Measurements from ENCODE around the gene BMP7. TPM values are rescaled to one million over a fixed set of nuclear protein-coding genes. Genes with fewer than 3 reads are reported as not detected.
"Not testable (repeated sequence)": the region's sequence is repeated elsewhere in the genome, so short reads cannot be mapped to it uniquely, and the experiment has no call there.

The BMP7 gene
- polyA plus RNA-seq, 4 donors: 66.4 to 113 (median 91.3) TPM

DNA sequence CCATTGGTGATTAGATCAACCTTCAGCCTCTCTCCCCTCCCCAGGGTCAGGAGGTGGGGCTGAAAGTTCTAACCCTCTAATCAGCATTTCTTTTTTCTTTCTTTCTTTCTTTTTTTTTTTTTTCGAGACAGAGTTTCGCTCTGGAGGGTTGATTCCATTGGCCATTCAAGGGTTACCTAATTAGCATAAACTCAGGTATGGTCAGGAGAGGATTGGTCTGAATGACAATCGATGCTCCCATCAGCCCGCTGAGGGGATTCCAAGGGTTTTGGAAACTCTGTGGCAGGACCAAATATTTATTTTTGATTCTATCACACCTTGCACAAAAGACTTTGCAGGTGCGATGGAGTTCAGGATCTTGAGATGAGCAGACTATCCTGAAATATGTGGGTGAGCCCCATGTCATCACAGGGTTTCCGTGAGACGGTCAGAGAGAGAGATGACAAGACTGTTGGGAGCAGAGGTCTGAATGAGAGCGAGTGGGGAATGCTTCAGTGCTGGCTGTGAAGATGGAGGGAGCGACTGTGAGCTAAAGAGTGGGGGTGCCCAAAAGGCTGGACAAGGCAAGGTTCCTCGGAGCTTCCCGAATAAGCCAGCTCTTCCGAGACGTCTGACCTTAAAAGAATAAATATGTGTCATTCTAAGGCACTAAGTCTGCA is 107.1 kb downstream of the BMP7 start:
- DNase-seq (ENCODE audit: low read depth in 4 of 4, low spot score in 2 of 4): no peak

DNA sequence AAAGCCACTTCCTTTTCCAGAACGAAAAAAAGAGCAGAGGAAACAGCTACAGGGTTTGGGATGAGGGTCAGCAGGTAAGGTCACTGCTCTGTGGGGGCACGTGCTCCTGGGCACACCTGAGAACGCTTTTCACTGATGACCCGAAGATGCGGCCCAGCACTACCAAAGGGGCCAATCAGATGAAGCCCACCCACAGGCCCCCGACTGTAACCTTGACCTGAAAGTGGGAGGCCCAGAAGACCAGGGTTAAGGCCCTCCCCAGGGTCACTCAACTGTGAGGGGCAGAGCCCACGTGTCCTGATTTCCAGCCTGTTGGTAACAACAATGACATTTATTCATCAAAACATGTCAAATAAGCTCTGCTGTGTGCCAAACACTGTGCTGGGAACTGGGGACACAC is 108.0 kb downstream of the BMP7 start:
- DNase-seq (ENCODE audit: low read depth in 4 of 4, low spot score in 2 of 4): no peak

DNA sequence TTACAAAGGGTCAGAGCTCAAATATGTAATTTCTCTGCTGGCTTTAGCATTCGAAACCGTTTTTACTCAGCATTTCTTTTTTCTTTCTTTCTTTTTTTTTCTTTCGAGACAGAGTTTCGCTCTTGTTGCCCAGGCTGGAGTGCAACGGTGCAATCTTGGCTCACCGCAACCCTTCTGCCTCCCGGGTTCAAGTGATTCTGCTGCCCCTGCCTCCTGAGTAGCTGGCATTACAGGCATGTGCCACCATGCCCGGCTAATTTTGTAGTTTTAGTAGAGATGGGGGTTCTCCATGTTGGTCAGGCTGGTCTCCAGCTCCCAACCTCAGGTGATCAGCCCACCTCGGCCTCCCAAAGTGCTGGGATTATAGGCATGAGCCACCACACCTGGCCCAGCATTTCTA is 108.7 kb downstream of the BMP7 start:
- DNase-seq (ENCODE audit: low read depth in 4 of 4, low spot score in 2 of 4): not testable (repeated sequence)

DNA sequence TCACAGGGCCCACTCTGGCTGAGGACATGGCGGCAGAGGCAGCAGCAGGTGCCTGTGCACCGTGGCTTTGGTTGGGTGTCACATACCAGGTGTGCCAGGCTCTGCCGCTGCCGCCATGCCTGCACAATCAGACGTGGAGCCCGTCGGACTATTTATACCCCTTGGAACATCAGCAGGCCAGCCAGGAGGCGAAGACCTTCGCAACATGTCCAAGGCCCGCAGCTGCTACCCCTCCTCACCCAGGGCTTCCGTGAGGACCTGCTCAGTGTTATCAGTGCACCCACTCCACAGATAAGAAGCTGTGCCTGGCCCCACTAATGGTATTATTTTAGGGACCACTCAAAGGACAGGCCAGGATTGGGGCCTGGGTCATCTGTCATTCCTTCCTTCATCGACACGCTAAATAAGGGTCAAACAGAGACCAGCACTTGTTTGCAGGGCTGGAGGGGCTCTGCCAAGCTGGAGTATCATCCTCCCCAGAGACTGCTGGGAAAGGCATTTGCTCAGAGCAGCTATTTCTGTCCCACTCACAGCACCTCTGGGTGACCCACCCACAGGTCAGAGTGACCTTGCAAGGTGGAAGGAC is 109.2 kb downstream of the BMP7 start:
- no peak for DNase-seq (ENCODE audit: low read depth in 4 of 4, low spot score in 2 of 4)

DNA sequence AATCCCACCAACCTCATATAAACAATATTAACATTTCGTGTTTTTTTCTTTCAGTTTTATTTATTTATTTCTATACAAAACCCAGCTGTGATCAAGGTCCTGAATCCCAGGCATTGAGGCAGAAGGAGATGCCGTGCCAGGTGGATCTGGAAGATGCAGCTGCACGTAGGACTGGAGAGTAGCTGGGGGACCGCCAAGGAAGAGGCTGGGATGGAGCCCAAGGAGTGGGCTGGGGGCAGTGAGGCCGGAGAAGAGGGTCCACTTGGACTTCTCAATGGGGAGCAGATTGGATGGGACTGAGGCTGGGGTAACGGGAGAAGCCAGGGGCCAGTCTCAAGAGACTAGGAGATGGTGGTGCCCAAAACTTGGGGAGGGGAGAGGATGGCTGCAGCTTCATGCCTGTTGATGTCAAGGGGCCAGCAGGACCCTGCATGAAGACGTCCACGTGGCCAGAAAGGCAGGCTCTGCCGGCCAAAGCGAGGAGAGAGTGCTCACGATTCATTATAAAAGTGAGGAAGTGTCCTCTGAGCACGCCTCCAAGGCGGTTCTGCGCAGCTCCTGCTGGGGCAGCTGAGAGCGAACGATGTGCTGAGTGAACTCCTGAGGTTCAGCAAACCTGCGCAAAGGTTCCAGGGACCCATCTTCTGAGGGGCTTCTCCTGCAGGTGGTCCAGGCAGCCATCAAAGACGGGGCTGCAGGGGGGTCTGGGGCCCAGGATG is 110.3 kb downstream of the BMP7 start:
- DNase-seq (ENCODE audit: low read depth in 4 of 4, low spot score in 2 of 4): no peak

DNA sequence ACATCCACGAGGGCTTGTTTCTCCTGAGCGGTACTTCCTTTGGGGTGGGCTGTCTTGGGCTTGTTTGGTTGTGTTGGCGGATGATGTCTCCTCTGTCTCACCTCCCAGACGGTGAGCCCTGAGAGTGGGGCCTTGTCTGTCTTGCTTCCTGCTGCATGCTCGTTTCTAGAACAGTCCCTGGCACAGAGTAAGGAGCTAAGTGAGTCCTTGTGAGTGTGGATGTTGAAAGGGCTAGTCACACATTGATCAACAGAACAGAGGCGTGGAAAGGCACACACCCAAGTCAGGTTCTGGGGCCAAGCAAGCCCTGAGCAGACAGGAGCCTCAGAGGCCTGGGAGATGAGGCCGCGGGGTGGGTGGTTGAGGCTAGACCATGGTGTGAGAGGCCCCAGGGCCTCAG is 111.0 kb downstream of the BMP7 start:
- no peak for DNase-seq (ENCODE audit: low read depth in 4 of 4, low spot score in 2 of 4)

DNA sequence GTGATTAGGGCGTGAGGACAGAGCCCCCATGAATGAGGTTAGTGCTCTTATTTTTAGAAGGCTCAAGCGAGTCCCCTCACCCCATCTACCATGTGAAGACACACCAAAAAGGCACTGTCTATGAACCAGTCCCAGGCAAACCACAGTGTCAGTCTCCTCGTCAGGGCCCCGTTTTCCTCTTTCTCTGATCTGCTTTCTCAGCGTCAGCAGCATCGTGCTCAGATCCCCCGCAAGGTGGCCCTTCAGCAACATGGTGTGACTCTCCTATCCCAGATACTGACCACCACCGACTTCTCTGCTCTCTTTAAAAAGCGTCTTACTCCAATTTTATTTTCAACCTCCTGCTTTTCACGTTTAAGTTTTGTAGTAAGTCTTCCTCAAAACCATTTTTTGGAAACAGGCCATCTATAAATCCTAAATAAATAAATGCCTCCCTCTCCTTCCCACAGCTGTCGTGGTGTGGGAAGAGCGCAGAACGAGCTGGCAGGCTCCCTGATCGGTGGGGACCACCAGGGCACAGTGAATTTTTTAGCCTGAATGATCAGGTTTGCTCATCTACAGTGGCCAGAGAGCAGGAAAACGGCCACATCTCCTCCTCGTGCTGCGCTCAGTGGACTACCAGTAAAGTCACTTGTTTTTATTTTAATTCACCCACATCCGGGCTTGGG is 113.1 kb downstream of the BMP7 start:
- DNase-seq (ENCODE audit: low read depth in 4 of 4, low spot score in 2 of 4): no peak

DNA sequence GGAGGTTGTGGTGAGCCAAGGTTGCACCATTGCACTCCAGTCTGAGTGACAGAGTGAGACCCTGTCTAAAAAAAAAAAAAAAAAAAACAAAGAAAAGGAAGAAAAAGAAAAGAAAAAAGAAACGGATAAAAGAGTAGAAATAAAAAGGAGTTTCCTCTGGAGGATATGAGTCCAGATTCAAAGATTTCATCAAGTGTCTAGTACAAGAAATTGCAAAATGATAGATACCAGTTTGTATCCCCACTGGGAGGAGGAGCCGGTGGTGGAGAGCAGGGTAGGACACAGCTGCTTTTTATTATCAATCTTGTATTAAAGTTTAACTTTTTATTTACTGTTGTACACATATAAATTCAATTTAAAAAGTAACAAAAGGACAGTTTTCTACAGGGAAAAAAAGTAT is 113.9 kb downstream of the BMP7 start:
- DNase-seq (ENCODE audit: low read depth in 4 of 4, low spot score in 2 of 4): no peak

DNA sequence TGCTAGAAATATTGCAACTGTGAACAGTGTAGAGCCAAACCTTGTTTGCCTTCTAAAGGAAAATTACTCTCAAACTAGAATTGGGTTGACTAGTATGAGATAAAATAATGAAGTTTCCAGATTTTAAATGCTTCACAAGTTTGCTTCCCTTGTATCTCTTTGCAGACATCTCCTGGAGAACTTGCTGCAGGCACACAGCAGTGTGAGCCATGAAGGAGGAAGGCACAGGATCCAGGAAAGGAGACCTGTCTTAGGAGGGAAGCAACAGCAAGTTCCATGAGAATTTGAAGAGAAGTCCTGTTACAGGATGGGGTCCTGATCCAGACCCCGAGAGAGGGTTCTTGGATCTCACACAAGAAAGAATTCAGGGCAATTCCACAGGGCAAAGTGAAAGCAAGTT is 115.9 kb downstream of the BMP7 start:
- DNase-seq (ENCODE audit: low read depth in 4 of 4, low spot score in 2 of 4): no peak

DNA sequence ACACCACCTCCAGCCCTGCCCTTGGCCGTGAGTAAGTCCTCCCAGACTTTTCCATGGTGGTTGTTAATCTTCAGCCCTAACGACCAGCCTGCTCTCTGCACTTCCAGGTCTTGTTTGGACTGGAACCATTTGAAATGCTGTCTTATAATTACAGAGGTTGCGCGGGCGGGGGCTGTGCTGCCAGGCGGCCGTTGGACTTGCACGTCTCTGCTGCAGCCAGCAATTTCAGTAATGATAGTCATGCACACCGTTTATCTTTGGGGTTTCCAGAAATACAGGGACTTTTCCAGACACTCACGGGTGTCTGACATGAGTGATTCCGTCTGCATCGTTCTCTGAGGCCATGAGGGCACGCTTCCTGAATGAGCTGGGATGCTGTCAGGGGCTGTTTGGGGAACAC is 118.2 kb downstream of the BMP7 start:
- DNase-seq (ENCODE audit: low read depth in 4 of 4, low spot score in 2 of 4): no peak

DNA sequence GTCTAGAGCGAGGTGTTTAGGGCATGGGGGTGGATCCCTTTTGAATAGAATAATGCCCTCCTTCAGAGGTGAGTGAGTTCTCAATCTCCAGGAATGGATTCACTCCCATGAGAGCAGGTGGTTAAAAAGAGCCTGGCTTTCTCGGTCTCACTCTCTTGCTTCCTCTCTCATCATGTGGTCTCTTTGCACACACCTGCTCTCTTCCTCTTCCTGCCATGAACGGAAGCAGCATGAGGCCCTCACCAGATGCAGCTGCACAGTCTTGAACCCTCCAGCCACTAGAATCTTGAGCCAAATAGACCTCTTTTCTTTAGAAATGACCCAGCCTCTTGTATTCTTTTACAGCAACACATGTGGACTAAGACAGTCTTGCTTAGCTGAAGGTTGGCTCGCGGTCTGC is 119.3 kb downstream of the BMP7 start:
- DNase-seq (ENCODE audit: low read depth in 4 of 4, low spot score in 2 of 4): no peak

DNA sequence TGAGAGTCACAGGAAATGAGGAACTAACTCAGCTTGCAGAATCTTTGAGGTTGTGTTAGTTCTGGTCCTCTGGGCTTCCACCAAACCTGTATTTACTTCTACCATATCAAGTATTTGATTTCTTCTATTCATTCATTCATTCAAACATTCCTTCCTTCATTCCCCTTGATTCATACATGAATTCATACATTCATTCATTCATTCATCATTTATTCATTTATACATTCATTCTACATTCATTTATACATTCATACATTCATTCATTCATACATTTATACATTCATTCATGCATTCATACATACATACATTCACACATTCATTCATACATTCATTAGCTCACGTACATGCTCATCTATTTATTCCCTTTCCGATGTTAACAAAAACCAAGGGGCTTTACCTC is 120.3 kb downstream of the BMP7 start:
- no peak for DNase-seq (ENCODE audit: low read depth in 4 of 4, low spot score in 2 of 4)

DNA sequence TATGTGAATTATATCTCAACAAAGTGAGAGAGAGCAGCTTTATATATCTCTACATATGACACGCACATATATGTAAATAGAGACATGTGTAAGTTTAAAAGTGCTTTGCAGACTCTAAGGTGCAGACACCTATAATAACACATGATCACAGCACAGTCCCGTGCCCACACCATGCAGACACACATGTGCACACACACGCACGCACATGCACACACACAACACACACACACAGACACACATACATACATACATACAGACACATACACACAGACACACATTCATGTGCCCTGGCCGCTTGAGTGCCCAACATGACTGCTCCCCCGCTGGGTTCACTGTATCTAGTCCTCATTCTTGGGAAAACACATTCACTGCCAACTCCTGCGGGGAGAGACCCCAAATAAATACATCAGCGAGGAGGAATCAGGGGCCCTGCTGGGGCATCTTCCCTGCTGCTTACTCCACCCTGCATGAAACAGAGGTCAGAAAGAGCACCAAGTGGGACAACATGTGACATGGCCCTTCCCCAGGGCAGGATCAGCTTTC is 121.3 kb downstream of the BMP7 start:
- no peak for DNase-seq (ENCODE audit: low read depth in 4 of 4, low spot score in 2 of 4)

DNA sequence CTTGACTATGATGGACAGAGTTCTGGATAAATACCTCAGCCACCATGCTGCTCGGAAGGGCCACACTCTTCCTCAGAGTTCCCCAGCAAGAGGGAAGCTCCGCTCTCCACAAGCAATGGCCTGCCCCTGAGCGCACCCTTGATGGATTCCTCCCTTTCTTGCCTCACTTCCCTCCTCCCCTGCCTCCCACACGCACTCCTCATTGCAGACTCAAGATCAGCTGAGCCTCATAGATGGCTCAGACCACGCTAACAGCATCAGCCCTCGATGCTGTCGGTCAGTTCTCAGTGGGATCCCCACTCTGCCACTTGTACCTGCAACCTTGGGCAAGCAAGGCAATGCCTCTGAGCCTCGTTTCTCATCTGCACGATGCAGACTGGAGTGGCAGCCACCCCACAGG is 123.3 kb downstream of the BMP7 start:
- no peak for DNase-seq (ENCODE audit: low read depth in 4 of 4, low spot score in 2 of 4)

DNA sequence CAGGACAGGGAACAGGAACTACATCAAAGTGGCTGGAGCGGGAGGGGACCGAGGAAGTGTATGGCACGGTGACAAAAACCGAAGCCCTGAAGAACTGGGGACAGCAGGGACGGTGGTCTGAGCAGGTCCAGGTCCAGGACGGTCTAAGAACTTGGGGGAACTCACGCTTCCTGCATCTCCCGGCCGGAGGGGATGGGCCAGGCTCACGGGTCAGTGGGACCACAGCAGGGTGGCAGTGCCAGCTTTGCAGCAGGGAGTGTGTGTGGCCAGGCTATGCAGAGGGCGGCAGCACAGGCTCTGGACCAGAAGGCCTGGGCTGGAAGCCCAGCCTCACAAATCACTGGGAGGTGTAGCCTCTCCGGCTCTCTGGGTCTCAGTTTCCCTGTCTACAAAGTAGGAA is 123.8 kb downstream of the BMP7 start:
- DNase-seq (ENCODE audit: low read depth in 4 of 4, low spot score in 2 of 4): no peak

DNA sequence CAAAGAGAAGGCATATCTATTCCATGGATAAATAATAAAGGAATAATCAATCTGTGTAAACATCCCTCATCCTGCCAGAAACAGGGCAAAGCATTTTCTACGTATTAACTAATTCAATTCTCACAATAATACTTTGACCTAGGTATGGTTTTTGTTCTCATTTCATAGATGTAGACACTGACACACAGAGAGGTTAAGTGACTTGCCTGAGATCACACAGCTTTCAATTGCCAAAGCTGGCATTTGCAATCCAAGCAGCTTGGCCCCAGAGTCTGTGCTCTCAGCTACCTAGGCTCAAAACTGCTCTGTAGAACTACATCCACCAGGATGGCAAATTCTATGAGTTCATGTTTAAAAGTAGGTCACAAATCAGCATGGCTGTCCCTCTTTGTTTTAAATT is 124.9 kb downstream of the BMP7 start:
- DNase-seq (ENCODE audit: low read depth in 4 of 4, low spot score in 2 of 4): no peak

DNA sequence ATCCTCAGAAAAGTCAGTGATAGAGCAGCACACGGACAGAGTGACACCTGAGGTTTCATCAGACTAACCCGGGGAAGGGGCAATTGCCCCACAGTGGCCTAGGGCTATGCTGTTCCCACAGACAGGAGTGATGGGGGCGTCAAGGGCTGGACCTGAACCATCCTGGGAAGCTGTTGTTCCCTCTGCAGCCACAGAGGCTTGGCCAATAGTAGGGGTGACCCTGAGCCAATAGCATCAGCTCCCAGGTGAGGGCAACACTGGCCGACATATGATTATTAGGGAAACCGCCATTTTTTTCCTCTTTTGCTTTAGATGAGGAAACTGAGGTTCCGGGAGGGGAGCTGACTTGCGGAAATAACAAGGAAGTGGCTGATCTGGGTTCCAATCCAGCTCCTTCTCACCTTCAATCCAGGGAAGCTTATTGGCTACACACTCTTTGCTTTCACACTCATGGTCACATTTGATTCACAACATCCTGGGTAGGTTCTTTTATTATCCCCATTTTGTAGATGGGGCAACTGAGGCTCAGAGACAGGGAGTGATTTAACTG is 126.0 kb downstream of the BMP7 start:
- no peak for DNase-seq (ENCODE audit: low read depth in 4 of 4, low spot score in 2 of 4)

DNA sequence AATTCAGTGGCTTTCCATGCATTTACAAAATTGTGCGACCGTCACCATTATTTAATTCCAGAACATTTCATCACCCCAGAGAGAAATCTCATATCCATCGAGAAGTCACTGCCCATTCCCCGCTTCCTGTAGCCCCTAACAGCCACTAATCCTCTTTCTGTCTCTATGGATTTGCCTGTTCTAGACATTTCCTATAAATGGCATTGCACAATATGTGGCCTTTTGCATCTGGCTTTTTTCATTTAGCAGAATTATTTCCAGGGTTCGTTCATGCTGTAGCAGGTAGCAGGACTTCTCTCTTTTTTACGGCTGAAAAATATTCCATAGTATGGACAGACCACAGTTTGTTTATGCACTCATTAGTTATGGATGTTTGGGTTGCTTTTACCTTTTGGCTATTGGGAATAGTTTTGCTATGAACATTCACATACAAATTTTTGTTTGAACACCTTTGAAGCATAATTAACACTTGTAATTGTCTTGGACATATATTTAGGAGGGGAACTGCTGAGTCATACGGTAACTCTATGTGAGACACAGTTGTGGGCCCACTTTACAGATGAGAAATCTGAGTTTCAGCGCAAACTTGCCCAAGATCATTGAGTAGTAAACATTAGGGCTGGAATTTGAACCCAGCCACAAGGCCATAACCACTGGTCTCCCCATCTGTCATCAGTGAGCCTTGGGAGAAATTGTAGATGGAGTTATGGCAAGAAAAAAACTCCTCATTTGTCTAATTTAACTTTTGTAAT is 126.9 kb downstream of the BMP7 start:
- DNase-seq (ENCODE audit: low read depth in 4 of 4, low spot score in 2 of 4): no peak

DNA sequence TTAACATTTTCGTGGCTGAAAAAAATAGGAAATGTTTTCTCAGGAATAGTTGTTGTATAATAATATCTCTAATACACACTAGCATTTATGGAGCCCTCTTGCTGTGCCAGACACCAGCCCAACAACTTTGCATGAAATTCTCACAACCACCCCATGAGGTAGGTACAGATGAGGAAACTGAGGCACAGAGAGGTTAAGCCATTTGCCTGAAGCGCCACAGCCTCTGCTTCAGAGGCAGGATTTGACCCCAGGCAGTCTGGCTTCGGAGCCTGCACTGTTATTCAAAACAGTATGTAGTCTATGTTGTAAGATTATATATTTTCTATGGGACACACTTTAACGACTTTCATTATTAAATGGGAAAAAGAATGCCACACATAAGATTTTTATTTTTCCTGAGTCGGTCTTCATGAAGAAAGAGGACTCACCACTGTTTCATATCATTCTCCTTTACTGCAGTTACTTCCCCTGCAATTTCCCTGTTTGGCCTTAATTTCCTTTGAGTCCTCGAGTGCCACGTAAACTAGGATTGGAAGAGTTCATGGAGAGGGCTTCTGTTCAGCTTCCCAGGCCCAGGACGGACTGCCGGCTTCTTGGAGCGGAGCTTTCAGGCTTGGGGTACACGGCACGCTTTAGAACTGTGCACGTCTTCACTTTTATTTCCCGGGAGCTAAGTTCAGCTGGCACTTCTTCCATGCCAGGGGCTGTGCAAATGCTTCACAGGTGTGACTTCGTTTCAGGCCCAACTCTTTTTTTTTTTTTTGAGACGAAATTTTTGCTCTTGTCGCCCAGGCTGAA is 128.0 kb downstream of the BMP7 start:
- DNase-seq (ENCODE audit: low read depth in 4 of 4, low spot score in 2 of 4): no peak

DNA sequence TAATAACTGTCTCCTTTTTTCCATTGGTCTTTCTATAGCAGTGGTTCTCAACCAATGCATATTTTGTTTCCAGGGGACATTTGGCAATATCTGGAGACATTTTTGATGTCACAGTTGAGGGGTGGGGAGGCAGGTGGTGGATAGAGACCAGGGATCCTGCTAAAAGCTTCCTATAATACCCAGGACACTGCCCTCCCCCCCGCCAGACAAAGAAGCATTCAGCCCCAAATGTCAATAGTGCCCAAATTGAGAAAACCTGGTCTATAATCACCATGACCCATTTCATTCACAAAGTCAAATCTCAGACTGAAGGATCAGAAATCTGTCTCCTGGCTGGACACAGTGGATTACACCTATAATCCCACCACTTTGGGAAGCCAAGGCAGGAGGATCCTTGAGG is 128.8 kb downstream of the BMP7 start:
- no peak for DNase-seq (ENCODE audit: low read depth in 4 of 4, low spot score in 2 of 4)

Measured in left renal cortex interstitium (tissue), 4 donors.